ENCODE results near the gene KIF5C.
"Not testable (repeated sequence)": the region's sequence is repeated elsewhere in the genome, so short reads cannot be mapped to it uniquely, and the experiment has no call there.

KIF5C gene

GRCh38 chr2:148853458-148853857 is 21.6 kb upstream of the KIF5C start:
- DNase-seq (ENCODE audit: low spot score) = no peak
- no peak for TF ChIP-seq CTCF (IDR thresholded peaks at IDR 0.05; ENCODE audit: borderline replicate concordance, control extremely low read depth, extremely low read depth, insufficient read depth, missing control alignments)
- in situ Hi-C loops (cut with MboI; ENCODE audit: low sequenced_read_pairs, unreplicated experiment) = no loop called here

GRCh38 chr2:148860037-148860436 is 15.0 kb upstream of the KIF5C start:
- TF ChIP-seq CTCF (IDR thresholded peaks at IDR 0.05; ENCODE audit: borderline replicate concordance, control extremely low read depth, extremely low read depth, insufficient read depth, missing control alignments) = no peak
- in situ Hi-C loops (cut with MboI; ENCODE audit: low sequenced_read_pairs, unreplicated experiment) = no loop called here
- no peak for DNase-seq (ENCODE audit: low spot score)

GRCh38 chr2:148861367-148861766 is 13.7 kb upstream of the KIF5C start:
- no peak for DNase-seq (ENCODE audit: low spot score)
- in situ Hi-C loops (cut with MboI; ENCODE audit: low sequenced_read_pairs, unreplicated experiment) = no loop called here
- TF ChIP-seq CTCF (IDR thresholded peaks at IDR 0.05; ENCODE audit: borderline replicate concordance, control extremely low read depth, extremely low read depth, insufficient read depth, missing control alignments) = no peak

- in situ Hi-C loops (cut with MboI; ENCODE audit: low sequenced_read_pairs, unreplicated experiment); DNase-seq (ENCODE audit: low spot score): not testable (repeated sequence)
These were observed 12.5 kb upstream of the KIF5C start for GRCh38 chr2:148862478-148862877.

- in situ Hi-C loops (cut with MboI; ENCODE audit: low sequenced_read_pairs, unreplicated experiment) = no loop called here
- TF ChIP-seq CTCF (IDR thresholded peaks at IDR 0.05; ENCODE audit: borderline replicate concordance, control extremely low read depth, extremely low read depth, insufficient read depth, missing control alignments) = no peak
These were observed 9.5 kb upstream of the KIF5C start for GRCh38 chr2:148865512-148865911.

GRCh38 chr2:148866091-148866490 is 8.9 kb upstream of the KIF5C start:
- no peak for TF ChIP-seq CTCF (IDR thresholded peaks at IDR 0.05; ENCODE audit: borderline replicate concordance, control extremely low read depth, extremely low read depth, insufficient read depth, missing control alignments)
- no peak for DNase-seq (ENCODE audit: low spot score)
- in situ Hi-C loops (cut with MboI; ENCODE audit: low sequenced_read_pairs, unreplicated experiment) = no loop called here

More at GRCh38 chr2:148865512-148865911, 9.5 kb upstream of the KIF5C start:
- DNase-seq (ENCODE audit: low spot score) = no peak

- TF ChIP-seq CTCF (IDR thresholded peaks at IDR 0.05; ENCODE audit: borderline replicate concordance, control extremely low read depth, extremely low read depth, insufficient read depth, missing control alignments) = no peak
- DNase-seq (ENCODE audit: low spot score) = no peak
- in situ Hi-C loops (cut with MboI; ENCODE audit: low sequenced_read_pairs, unreplicated experiment) = no loop called here
These were observed 7.8 kb upstream of the KIF5C start for GRCh38 chr2:148867079-148867769.
